ENCODE data around the gene NSD2.
A peak's percentile ranks its signal among the peaks of the same experiment; 100 is the strongest.

Gene NSD2

GRCh38 chr4:1864076-1865008, 6.9 kb upstream of the NSD2 start:
- DNase-seq: no peak

DNA sequence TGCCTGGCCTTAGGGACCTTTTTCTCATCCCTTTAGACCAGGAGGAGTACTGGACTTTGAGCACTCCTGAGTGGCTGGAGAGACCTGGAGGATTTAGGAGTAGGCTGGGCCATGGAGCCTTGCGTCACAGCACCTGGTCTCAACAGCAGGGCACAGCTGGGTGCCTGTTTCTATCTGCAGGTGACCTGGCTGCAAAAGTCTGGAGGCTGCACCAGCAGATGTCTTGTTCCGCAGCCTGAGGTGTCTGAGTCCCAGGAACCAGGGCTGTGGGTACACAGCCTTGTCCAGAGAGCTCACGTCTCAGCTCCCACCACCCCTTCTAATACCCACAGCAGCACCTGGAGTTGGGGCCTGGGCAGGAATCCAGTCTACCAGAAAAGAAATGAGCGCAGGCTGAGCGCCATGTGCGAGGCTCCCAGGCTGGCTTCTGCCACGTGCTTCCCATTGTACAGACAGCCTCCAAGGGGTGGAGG, 5.0 kb upstream of the NSD2 start:
- no peak for DNase-seq

GRCh38 chr4:1868293-1868692, 2.9 kb upstream of the NSD2 start:
- DNase-seq: no peak

DNA sequence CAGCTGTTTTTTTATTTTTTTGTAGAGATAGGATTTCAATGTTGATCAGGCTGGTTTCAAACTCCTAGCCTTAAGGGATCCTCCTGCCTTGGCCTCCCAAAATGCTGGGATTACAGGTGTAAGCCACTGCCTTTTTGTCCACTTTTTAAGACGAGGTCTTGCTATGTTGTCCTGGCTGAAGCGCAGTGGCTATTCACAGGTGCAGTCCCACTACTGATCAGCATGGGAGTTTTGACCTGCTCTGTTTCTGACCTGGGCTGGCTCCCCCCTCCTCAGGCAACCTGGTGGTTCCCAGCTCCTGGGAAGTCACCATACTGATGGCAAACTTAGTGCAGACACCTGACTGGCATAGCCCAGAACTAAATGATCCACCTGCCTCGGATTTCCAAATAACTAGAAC, 2.3 kb upstream of the NSD2 start:
- no peak for DNase-seq

DNA sequence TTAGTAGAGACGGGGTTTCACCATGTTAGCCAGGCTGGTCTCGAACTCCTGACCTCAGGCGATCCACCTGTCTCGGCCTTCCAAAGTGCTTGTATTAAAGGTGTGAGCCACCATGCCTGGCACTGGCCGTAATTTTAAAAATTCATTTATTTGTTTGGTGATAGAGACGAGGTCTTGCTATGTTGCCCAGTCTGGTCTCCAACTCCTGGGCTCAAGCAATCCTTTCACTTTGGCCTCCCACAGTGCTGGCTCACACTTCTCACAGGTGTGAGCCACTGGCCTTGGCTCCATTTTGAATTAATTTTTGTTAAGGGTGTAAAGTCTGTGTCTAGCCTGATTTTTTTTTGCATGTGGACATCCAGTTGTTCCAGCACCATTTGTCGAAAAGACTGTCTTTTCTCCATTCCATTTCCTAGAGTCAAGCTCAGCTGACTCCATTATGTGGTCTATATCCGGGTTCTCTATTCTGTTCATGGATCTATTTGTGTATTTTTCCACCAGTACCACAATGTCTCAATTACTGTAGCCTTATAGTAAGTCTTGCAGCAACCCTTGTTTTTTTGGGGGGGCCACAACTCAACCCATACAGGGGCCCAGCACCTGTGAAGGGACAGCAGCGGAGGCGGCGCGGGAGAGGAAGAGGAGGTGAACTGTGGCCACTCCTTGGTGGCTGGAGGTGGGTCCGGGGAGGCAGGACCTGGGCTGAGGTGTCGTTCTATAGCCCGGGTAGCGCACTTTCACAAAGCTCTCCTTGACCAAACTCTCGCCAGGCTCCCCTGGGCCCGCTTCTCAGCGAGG, 1.5 kb upstream of the NSD2 start:
- DNase-seq: no peak

DNA sequence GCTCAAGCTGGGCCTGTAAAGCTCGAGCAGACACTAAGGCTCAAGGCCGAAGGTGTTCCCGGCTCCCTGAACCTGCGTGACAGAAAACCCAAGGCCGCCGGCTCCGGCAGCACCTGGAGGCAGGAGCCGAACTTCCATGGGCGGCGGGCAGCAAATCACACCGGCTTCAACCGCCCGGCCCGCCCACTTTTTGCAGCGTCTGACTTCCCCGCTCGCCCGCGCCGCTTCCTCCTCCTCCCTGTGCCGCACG, 940 bp upstream of the NSD2 start:
- peak; percentile 79 for DNase-seq

DNA sequence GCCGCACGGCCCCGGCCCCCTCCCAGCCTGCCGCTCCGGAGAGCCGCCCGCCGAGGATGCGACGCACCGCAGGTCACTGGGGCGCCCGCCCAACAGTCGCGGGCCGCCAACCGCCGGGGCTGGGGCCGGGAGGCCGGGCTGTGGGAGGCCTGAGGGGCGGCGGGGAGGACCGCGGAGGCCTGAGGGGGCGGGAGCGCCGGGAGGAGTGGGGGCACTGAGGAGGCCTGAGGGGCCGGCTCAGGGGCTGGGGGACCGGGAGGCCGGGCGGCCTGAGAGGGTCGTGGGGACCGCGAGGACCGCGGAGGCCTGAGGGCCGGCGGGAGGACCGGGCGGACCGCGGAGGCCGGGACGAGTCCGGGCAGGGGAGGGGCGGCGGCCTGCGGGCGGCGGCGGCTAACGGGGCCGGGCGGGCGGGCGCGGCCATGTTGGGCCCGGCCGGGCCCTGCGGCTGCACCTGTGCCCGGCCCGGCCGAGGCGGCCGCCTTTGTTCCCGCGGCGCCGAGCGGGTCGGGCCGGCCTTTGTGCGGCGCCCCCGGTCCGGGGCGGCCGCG, 353 bp downstream of the NSD2 start:
- no peak for DNase-seq

DNA sequence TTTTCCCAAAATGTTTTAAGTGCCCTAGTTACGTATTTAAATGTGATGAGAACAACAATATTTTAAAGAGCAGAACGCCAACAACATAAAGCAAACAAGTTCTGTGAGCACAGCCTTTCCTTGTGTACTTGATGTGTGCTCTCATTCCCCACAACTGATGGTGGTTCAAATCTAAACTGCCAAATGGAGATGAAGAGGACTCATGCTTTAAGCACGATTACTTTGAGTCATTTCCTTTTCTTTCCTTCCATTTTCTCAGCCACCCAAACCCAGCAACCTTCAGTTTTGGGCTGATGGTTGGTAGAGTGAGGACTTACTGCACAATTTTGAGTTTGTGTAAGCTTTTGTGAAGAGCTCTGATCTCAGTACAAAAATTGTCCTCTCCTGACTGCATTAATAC, 1.7 kb downstream of the NSD2 start:
- no peak for DNase-seq

DNA sequence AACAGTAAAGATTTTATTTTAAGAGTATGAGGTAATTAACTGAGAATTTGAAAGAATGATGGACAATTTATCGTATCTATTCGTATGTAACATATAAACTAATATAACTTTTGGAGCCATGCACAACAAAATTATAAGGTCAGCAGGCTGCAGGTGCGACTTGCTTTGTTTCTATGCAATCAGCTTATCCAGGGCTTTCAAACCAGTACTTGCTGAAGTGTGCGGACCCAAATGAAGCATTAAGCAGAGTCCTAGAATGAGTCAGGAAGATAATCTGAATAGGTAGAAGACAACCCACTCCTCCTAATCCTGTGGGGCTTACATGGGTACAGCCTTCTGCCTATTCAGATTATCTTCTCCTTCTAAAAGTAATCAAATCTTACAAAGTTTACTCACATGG, 2.1 kb downstream of the NSD2 start:
- DNase-seq: no peak

- DNase-seq: no peak
Observed at GRCh38 chr4:1873776-1874175, 2.6 kb downstream of the NSD2 start.

- no peak for DNase-seq
Observed at GRCh38 chr4:1874201-1874600, 3.0 kb downstream of the NSD2 start.

DNA sequence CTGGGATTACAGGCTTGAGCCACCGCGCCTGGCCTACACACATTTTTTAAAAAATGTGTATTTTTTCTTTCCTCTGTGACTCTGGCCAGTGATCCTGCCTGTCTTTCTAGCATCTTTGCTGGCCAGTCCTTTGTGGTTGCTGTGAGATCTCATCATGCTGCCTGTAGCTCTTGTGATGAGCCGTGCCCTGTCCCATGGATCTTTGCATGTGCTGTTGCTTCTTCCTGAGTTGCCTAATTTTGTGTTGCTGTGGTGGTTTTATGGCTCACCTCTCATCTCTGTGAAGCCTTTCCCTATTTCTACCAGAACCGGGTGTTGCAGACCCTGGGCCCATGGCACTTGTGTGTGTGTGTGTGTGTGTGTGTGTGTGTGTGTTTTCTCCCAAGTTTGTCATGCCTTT, 8.3 kb downstream of the NSD2 start:
- no peak for DNase-seq

DNA sequence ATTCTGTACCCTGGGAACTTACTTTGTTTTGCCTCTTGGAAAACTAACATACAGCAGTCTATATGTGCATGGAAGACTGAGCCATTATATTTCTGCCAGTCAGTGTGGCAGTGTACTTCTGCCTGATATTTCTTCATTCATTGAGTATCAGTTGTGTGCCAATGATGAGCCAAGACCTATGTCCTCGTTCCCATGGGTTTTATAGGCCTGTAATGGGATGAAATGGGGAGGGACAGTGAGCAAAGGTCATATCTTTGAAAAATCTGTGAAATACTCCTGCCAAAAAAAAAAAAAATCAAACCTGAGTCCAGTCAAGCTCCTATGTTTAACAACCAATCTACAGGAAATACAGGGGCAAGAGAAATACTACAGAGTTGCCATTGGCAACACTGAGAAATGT, 9.1 kb downstream of the NSD2 start:
- no peak for DNase-seq

DNA sequence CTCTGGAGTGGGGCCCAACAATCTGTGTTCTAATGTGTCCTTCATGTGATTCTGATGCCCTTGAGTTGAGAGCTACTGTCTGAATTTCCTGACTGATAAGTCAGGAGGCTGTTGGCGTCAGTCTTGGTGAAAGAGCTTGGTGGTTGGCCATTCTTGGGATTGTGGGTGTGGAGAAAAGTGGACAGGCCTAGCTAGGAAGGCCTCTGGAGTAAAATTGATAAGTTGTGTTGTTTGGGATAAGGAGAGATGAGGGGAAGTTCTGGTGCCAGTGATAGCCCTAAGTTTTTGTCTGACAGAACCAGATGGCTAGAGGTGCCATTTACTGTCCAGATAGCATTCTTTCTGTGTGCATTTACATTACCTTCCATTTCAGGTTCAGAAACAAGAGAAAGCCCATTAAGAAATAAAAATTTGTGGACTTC, 11.7 kb downstream of the NSD2 start:
- no peak for DNase-seq

DNA sequence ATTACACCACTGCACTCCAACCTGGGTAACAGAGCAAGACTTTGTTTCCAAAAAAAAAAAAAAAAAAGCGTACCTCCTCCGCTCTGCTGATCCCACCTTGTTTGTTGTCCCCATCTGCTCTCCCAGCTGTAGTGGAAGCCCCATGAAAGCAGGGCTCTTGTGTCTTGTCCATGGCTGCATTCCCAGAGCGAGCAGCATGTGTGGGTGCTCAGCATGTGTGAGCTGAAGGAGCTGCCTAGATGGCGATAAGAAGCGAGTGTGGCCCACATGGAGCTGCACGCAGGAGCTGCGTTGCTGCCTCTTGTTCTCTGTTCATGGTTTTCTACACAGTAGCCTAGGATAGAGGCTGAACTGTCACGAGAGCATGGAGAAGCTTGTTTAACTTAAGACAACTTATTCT, 12.4 kb downstream of the NSD2 start:
- no peak for DNase-seq

DNA sequence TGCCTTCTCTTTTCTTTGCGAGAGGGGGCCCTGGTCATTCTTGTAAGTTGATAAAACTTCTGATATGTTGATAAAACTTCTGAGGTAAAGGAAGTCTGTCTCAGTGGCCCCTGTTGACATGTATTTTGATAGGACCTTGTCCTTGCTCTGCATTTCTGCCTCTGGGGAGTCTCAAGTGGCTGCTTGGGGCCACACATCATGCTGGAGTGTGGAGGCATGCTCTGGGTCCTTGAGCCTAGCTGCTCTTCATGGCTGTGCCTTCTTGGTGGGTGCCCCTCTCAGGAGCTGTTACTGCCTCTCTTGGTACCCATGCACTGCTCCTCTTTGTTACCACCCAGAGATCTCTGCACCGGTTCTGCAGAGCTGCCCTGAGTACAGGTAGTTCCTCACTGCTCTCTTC, 14.2 kb downstream of the NSD2 start:
- DNase-seq: no peak

- DNase-seq: no peak
Observed at GRCh38 chr4:1887052-1887451, 15.9 kb downstream of the NSD2 start.

- DNase-seq: no peak
Observed at GRCh38 chr4:1890979-1891570, 19.9 kb downstream of the NSD2 start.

- DNase-seq: no peak
Observed at GRCh38 chr4:1895971-1896657, 24.9 kb downstream of the NSD2 start.

DNA sequence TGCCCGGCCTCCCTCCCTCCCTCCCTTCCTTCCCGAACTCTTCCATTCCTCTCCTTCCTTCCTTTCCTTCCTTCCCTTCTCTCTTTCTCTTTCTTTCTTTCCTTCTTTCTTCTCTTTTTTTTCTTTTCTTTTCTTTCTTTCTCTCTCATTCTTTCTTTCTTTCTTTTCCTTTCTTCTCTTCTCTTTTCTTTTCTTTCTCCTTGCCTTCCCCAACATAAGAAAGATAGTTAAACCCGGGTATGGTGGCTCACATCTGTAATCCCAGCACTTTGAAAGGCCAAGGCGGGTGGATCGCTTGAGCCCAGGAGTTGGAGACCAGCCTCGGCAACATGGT, 25.4 kb downstream of the NSD2 start:
- DNase-seq: no peak

GRCh38 chr4:1898007-1898406, 26.8 kb downstream of the NSD2 start:
- DNase-seq: no peak

DNA sequence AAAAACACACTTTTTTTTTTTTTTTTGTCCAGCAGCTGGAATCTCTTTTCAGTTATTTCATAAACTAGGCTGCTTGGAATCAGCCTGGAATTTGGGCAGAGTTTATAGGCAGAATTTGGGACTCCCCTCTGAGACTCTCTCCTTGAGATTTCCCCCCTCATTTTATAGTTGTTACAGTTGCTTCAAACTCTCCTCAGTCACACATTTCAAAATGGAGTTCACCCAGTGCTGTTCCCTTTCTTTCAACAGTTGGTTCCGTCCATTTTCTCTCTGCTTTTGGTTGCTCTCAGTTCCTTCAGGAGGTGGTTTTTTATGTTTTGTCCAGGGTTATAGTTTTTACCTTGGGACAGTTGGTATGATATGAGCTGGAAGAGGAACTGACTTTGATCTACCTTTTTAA, 27.5 kb downstream of the NSD2 start:
- no peak for DNase-seq

All from activated CD4-positive, alpha-beta T cell treated with anti-CD3 and anti-CD28 coated beads for 1 hour (primary cell).